HG02642 (cell line): ENCODE measurements around the gene TMEM106C.

Experiments used
- ATAC-seq: cut with Tn5 transposase; IDR thresholded peaks from one replicate; pipeline ENCODE4 v1.9.1; 2021; ENCODE audit warnings: mild to moderate bottlenecking; ENCODE audit not compliant: unreplicated experiment, poor library complexity

TMEM106C gene

DNA sequence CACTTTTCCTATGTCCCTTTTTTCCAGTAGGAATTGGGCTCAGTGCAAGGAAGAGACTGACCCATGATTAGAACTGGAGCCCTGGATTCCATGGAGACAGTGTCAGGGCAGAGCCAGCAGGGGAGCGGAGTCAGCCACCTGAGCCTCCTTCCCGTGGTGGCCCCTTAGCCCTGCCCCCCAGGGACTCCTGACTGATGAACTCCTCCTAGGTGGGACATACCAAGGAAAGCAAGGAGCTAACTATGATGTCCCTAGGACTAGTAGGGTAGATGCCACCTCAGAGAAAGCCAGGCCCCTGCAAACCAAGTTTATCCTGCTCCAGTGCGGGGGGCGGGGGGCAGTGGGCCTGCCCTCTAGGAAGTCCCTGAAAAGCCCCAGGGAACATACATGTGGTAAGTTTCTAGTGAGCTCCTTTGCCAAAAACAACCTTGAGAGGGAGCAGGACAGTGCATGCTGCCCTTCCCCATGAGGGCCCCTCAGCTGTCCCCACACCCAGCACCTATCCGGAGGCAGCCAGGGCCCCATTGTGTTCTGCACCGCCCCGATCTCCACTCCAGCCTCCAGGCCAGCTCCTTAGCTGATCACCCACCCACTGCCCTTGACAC lies 47.1 kb downstream of the TMEM106C start:
- ATAC-seq, result no peak

DNA sequence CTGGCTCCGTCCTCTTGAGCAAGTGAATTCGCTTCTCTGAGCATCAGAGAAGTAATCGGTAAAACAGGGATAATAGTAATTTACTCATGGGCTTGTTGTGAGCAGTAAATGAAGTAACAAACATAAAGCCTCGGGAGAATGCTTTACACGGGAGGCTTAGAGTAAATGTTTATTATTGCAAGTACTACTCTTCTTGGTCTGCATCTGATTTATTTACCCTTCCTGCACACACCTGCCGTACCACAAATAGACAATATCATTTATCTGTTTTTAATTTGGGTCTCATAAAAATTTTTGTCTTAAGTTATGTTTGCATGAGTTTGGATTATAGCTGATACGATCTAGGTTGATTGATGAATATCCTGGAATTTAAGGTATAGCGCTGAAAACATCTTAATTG lies 48.7 kb downstream of the TMEM106C start:
- no peak for ATAC-seq

GRCh38 chr12:48013287-48013686 lies 49.9 kb downstream of the TMEM106C start:
- ATAC-seq, result no peak

DNA sequence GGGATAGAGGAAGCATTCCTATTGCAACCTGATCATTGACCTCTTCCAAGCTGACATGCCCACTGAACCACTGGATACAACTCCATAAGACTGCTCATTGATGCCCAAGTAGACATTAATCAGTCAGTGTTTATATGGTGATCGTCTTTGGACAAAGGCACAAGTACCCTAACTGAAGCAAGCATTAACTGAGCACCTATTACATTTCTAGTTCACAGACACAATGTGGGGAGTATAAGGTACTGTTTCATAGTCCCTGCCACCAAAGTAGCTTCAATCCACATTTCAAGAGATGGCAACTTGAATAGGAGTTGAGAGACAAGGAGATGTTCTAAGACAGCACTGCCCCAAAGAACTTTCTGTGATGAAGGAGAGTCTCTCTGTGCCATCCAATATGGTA lies 51.7 kb downstream of the TMEM106C start:
- ATAC-seq, result no peak

- ATAC-seq, result no peak
Observed at GRCh38 chr12:48015954-48016353, 52.6 kb downstream of the TMEM106C start.

- no peak for ATAC-seq
Observed at GRCh38 chr12:48016373-48017020, 53.1 kb downstream of the TMEM106C start.

- ATAC-seq, result no peak
Observed at GRCh38 chr12:48017496-48017895, 54.1 kb downstream of the TMEM106C start.

- ATAC-seq, result no peak
Observed at GRCh38 chr12:48017921-48018617, 54.7 kb downstream of the TMEM106C start.
